AG20443 (cell line): Measurements from ENCODE around the gene URAD.
"Not testable (repeated sequence)": the region's sequence is repeated elsewhere in the genome, so short reads cannot be mapped to it uniquely, and the experiment has no call there.

Experiments
- DNase-seq: peaks from one replicate; pipeline ENCODE4 v3.0.0; 2012; ENCODE audit warnings: low spot score, mixed read lengths

URAD gene

GRCh38 chr13:27988520-27988919 lies at the start of gene URAD:
URAD (minus strand) TSS chr13:27988693; CDS start chr13:27988637, 56 bp downstream.
- DNase-seq: no peak

GRCh38 chr13:28037399-28037798 lies 48.9 kb upstream of the URAD start:
- DNase-seq: peak; percentile 43

GRCh38 chr13:28035146-28035782 lies 46.8 kb upstream of the URAD start:
- no peak for DNase-seq

GRCh38 chr13:28033894-28034655 lies 45.6 kb upstream of the URAD start:
- DNase-seq: no peak

- DNase-seq: not testable (repeated sequence)
Observed at GRCh38 chr13:28032438-28032837, 43.9 kb upstream of the URAD start.

GRCh38 chr13:28031896-28032288 lies 43.4 kb upstream of the URAD start:
- DNase-seq: no peak

GRCh38 chr13:28031220-28031895 lies 42.9 kb upstream of the URAD start:
- no peak for DNase-seq

- DNase-seq: no peak
Observed at GRCh38 chr13:28027607-28028364, 39.3 kb upstream of the URAD start.

- no peak for DNase-seq
Observed at GRCh38 chr13:28027071-28027470, 38.6 kb upstream of the URAD start.

GRCh38 chr13:28026508-28026907 lies 38.0 kb upstream of the URAD start:
- no peak for DNase-seq

- peak; percentile 35 for DNase-seq
Observed at GRCh38 chr13:28022848-28023518, 34.5 kb upstream of the URAD start.

- no peak for DNase-seq
Observed at GRCh38 chr13:28014301-28014700, 25.8 kb upstream of the URAD start.

- DNase-seq: no peak
Observed at GRCh38 chr13:28013482-28013881, 25.0 kb upstream of the URAD start.

- DNase-seq: no peak
Observed at GRCh38 chr13:28012896-28013295, 24.4 kb upstream of the URAD start.

GRCh38 chr13:28012383-28012782 lies 23.9 kb upstream of the URAD start:
- no peak for DNase-seq

- DNase-seq: no peak
Observed at GRCh38 chr13:28010046-28010445, 21.6 kb upstream of the URAD start.

- DNase-seq: not testable (repeated sequence)
Observed at GRCh38 chr13:28005016-28005415, 16.5 kb upstream of the URAD start.

- no peak for DNase-seq
Observed at GRCh38 chr13:28002886-28003698, 14.6 kb upstream of the URAD start.

- no peak for DNase-seq
Observed at GRCh38 chr13:28001837-28002473, 13.5 kb upstream of the URAD start.

- no peak for DNase-seq
Observed at GRCh38 chr13:28001049-28001448, 12.6 kb upstream of the URAD start.
